IPS DF 6.9 (cell line): Measurements from ENCODE around the gene RPS6KB2.
A peak's percentile ranks its signal among the peaks of the same experiment; 100 is the strongest.
"Not testable (repeated sequence)": the region's sequence is repeated elsewhere in the genome, so short reads cannot be mapped to it uniquely, and the experiment has no call there.

Experiments used
- DNase-seq: peaks from one replicate; pipeline ENCODE4 v3.0.0-alpha.2; 2013; ENCODE audit warnings: low read depth, low spot score
- H3K27ac ChIP-seq: one replicate; pipeline ENCODE4 v1.5.1; 2013; ENCODE audit warnings: low read length, control low read depth
- H3K27me3 ChIP-seq: 2 replicates; pipeline ENCODE4 v1.6.1; 2013; ENCODE audit warnings: mild to moderate bottlenecking, low read length; ENCODE audit not compliant: control insufficient read depth, insufficient read depth
- H3K36me3 ChIP-seq: 2 replicates; pipeline ENCODE4 v1.6.1; 2013; ENCODE audit warnings: low read length; ENCODE audit not compliant: control insufficient read depth, insufficient read depth
- H3K4me1 ChIP-seq: 2 replicates; pipeline ENCODE4 v1.6.1; 2013; ENCODE audit warnings: low read length; ENCODE audit not compliant: control insufficient read depth, insufficient read depth
- H3K4me3 ChIP-seq: 2 replicates; pipeline ENCODE4 v1.5.1; 2013; ENCODE audit warnings: mild to moderate bottlenecking, low read length
- H3K9me3 ChIP-seq: 2 replicates; pipeline ENCODE4 v1.6.1; 2013; ENCODE audit warnings: low read length, inconsistent platforms; ENCODE audit not compliant: control insufficient read depth, insufficient read depth
- WGBS: extraction: QIAGEN DNeasy Blood & Tissue Kit; methylation state at CpG from one replicate; pipeline ENCODE4 v1.1.7; 2013; ENCODE audit warnings: mixed read lengths, missing lambda C conversion rate; ENCODE audit not compliant: insufficient read length, insufficient coverage; 5-methylcytosine and 5-hydroxymethylcytosine counted together

RPS6KB2 gene

DNA sequence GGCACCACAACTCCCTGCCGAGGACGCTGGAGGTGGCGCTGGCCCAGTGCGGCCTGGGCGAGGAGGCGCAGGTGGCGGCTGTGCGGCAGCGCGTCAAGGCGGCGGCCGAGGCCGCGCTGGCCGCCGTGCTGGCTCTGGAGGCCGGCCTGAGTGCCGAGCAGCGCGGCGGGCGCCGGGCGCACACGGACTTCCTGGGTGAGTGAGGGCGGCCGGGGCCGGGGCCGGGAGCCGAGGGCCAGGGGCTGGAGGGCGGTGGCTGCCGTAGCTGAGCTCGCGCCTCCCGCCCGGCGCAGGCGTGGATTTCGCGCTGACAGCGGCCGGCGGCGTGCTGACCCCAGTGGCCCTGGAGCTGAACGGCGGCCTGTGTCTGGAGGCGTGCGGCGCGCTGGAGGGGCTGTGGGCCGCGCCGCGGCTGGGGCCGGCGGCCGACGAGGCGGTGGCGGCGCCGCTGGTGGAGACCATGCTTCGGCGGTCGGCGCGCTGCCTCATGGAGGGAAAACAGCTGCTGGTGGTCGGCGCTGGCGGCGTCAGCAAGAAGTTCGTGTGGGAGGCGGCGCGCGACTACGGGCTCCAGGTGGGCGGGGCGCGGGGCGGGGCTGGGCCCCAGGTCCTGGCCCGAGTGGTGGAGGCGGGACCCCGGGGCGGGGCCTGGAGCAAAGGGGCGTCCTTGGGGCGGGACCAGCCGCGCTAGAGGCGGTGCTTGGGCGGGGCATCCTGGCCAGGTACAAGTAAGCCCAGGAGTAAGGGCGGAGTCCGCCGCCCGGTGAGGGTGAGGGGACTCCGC lies 7.5 kb upstream of the RPS6KB2 start:
- Histone ChIP-seq H3K27ac (no peak overlapping the region), H3K4me1 (peaks cover 9% of the 10 kb centered on the region)
- no peak for DNase-seq

DNA sequence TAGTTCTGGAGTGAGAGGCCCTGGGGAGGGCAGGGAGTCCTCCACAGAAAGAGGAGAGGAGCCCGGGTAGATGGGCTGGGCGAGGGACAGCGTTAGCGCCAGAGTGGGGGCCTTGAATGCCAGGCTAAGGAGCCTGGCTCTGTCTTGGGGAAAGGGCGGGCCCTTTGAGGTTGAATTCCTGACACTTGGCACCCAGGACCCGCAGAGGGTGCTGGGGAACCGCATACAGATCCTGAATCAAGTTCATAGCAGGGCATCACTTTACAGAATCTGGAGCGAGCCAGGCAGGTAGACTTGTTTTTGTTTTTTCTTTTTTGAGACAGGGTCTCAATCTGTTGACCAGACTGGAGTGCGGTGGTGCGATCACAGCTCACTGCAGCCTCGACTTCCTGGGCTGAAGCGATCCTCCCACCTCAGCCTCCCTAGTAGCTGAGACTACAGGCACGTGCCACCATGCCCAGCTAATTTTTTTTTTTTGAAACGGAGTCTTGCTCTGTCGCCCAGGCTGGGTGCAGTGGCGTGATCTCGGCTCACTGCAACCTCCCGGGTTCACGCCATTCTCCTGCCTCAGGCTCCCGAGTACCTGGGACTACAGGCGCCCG lies 6.8 kb upstream of the RPS6KB2 start:
- Histone ChIP-seq H3K9me3 (no peaks in the 10 kb centered on the region), H3K4me1 (peaks cover 4% of the 10 kb centered on the region; the same call in 1 of the 2 replicates), H3K4me3 (no peak overlapping the region; the same call in 1 of the 2 replicates), H3K36me3 (no peaks in the 10 kb centered on the region), H3K27me3 (no peaks in the 10 kb centered on the region), H3K27ac (no peak overlapping the region)
- no CpG with 5 or more reads among the region's 22 CpGs for WGBS
- no peak for DNase-seq

More for the DNA sequence above, 7.5 kb upstream of the RPS6KB2 start:
- Histone ChIP-seq H3K9me3 (no peaks in the 10 kb centered on the region), H3K4me3 (peak overlapping the region; percentile 49; the same call in 1 of the 2 replicates), H3K27me3 (no peaks in the 10 kb centered on the region), H3K36me3 (no peaks in the 10 kb centered on the region)
- no CpG with 5 or more reads among the region's 97 CpGs for WGBS

DNA sequence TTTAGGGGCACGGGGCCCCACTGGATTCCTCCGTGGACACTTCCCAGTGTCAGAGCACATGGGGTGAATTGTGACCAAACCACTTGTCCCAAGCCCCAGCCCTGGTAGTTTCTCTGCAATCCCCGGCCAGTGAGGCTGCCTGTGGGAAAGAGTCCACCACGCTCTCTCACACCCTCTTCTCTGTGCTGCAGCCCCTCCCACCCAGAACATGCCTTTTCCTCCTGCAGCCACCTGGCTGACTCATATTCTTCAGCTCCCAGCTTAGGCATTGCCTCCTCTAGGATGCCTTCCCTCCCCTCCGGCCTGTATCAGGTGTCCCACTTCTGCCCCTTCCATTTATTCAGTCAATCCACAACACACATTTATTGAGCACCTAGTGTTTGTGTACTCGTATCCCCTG lies 5.4 kb upstream of the RPS6KB2 start:
- peaks cover 2% of the 10 kb centered on the region; the same call in 1 of the 2 replicates for H3K4me1 ChIP-seq
- no CpG with 5 or more reads among the region's 6 CpGs for WGBS

DNA sequence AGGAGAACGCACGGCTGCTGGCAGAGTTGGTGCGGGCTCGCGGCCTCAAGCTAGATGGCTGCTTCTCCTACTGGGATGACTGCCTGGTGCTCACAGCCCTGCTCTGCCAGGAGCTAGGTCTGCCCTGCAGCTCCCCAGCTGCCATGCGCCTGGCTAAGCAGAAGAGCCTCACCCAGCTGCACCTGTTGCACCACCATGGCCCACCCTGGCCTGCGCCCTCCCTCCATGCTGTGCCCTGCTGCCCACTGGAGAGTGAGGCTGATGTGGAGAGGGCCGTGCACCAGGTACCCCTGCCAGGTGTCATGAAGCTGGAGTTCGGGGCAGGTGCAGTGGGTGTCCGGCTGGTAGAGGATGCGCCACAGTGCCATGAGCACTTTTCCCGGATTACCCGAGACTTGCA lies 4.8 kb upstream of the RPS6KB2 start:
- no peaks in the 10 kb centered on the region for H3K27me3 ChIP-seq
- no peak for DNase-seq
- no peak overlapping the region for H3K27ac ChIP-seq
- no CpG with 5 or more reads among the region's 13 CpGs for WGBS
- no peak overlapping the region for H3K4me3 ChIP-seq
- peaks cover 2% of the 10 kb centered on the region; the same call in 1 of the 2 replicates for H3K4me1 ChIP-seq
- no peaks in the 10 kb centered on the region for H3K36me3 ChIP-seq
- H3K9me3 ChIP-seq: no peaks in the 10 kb centered on the region

More for the DNA sequence above, 5.4 kb upstream of the RPS6KB2 start:
- DNase-seq: no peak
- no peak overlapping the region for H3K27ac ChIP-seq
- no peaks in the 10 kb centered on the region for H3K36me3 ChIP-seq
- H3K4me3 ChIP-seq: no peak overlapping the region
- H3K9me3 ChIP-seq: no peaks in the 10 kb centered on the region
- no peaks in the 10 kb centered on the region for H3K27me3 ChIP-seq

DNA sequence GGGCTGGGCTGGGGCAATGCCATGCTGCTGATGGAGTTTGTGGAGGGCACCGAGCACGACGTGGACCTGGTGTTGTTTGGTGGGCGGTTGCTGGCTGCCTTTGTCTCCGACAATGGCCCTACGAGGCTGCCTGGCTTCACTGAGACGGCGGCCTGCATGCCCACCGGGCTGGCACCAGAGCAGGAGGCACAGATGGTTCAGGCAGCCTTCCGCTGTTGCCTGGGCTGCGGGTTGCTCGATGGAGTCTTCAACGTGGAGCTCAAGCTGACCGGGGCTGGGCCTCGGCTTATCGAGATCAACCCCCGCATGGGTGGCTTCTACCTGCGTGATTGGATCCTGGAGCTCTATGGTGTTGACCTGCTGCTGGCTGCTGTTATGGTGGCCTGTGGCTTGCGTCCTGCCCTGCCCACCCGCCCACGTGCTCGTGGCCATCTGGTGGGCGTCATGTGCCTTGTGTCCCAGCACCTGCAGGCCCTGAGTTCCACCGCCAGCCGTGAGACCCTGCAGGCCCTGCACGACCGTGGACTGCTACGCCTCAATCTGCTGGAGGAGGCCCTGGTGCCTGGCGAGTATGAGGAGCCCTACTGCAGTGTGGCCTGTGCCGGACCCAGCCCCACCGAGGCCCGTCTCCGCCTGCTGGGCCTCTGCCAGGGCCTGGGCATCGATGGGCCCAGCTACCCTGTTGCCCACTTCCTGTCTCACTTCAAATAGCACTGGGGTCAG lies 4.2 kb upstream of the RPS6KB2 start:
- Histone ChIP-seq H3K9me3 (no peaks in the 10 kb centered on the region), H3K4me1 (peaks cover 4% of the 10 kb centered on the region), H3K27ac (no peak overlapping the region), H3K27me3 (no peaks in the 10 kb centered on the region), H3K4me3 (no peak overlapping the region), H3K36me3 (no peaks in the 10 kb centered on the region)
- DNase-seq: no peak
- no CpG with 5 or more reads among the region's 34 CpGs for WGBS

DNA sequence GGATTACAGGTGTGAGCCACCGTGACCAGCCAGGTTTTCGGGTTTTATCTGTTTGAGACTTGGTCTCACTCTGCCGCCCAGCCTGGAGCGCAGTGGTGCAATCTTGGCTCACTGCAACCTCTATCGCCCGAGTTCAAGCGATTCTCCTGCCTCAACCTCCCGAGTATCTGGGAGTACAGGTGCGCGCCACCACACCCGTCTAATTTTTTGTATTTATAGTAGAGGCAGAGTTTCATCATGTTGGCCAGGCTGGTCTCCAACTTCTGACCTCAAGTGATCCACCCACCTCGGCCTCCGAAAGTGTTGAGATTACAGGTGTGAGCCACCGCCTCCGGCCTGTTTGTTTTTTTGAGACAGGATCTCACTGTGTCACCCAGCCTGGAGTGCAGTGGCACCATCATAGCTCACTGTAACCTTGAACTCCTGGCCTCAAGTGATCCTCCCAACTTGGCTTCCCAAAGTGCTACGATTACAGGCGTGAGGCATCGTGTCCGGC lies 882 bp upstream of the RPS6KB2 start:
- H3K4me1 ChIP-seq, H3K4me3 ChIP-seq, DNase-seq, H3K27me3 ChIP-seq, H3K9me3 ChIP-seq, H3K27ac ChIP-seq, H3K36me3 ChIP-seq: not testable (repeated sequence)
- no CpG with 5 or more reads among the region's 19 CpGs for WGBS

DNA sequence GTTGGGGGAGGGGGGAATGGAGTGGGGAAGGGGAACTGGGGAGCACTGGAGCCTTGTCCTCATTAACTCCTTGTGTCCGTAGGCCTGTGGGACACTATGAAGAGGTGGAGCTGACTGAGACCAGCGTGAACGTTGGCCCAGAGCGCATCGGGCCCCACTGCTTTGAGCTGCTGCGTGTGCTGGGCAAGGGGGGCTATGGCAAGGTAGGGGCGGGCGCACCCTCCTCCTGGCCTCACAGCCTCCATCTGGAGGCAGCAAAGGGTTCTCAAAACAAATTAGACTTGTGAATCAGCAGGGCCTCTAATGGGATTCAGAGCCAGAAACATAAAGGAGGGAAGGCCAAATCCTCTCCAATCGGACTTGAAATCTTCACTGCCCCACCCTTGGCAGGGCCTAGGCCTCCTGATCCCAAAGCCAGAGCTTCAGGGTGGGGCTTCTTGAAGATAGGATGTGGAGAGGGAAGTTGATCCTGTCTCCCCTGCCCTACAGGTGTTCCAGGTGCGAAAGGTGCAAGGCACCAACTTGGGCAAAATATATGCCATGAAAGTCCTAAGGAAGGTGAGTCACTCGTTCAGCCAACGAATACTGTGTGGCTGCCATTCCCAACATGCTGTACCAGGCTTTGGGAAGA lies 859 bp downstream of the RPS6KB2 start:
- Histone ChIP-seq H3K9me3 (no peaks in the 10 kb centered on the region), H3K4me3 (peak overlapping the region; percentile 91; the same call in 1 of the 2 replicates), H3K36me3 (peaks cover 17% of the 10 kb centered on the region), H3K4me1 (peaks cover 2% of the 10 kb centered on the region; the same call in 1 of the 2 replicates), H3K27me3 (no peaks in the 10 kb centered on the region), H3K27ac (no peak overlapping the region)
- DNase-seq: no peak
- WGBS: no CpG with 5 or more reads among the region's 12 CpGs

DNA sequence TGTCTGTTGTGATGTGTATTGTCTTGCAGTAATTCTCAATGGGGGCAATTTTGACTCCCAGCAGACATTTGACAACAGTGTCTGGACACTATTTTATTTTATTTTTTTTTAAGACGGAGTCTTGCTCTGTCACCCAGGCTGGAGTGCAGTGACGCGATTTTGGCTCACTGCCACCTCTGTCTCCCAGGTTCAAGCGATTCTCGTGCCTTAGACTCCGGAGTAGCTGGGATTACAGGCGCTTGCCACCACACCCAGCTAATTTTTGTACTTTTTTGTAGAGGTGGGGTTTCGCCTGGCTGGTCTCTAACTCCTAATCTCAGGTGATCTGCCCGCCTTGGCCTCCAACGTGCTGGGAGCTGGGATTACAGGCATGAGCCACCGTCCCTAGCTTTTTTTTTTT lies 1.4 kb downstream of the RPS6KB2 start:
- H3K27ac ChIP-seq: no peak overlapping the region

DNA sequence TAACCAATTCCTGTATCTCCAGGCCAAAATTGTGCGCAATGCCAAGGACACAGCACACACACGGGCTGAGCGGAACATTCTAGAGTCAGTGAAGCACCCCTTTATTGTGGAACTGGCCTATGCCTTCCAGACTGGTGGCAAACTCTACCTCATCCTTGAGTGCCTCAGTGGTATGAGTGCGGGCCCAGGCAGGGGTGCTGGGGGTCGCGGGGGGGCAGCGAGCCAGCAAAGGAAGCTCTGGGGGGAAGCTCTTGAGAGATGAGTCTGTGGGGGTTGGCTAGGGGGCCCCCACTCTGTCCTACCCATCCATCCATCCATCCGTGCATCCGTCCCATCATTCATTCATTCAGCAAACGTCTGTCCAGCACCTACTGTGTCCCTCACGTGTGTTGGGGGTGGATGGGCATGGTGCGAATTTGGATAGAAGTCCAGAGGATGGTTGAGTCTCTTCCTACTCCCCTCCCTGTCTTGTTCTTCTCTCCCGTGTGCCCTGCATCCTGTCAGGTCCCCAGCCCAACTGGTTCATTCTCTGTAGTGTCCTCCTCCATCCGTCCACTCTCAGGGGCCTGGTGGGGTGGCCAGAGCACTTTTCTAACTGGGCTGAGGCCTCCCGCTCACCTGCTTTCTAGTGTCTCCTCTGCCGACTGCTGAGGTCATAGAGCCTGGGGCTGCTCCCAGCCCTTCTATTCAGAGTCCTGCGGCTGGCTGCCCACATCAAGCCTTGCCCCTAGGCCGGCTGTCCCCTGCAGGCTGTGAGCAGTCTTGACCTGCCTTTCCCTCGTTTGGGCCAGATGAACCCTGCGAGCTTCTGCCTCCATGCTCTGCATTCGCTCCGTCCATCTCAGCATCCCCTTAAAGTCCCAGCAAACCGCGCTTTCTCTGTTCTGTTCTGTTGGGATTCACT lies 3.3 kb downstream of the RPS6KB2 start:
- H3K9me3 ChIP-seq: no peaks in the 10 kb centered on the region
- no CpG with 5 or more reads among the region's 24 CpGs for WGBS
- no peak overlapping the region for H3K27ac ChIP-seq
- H3K4me1 ChIP-seq: peaks cover 5% of the 10 kb centered on the region; the same call in 1 of the 2 replicates
- DNase-seq: no peak
- peaks cover 22% of the 10 kb centered on the region for H3K36me3 ChIP-seq
- H3K4me3 ChIP-seq: no peak overlapping the region
- H3K27me3 ChIP-seq: no peaks in the 10 kb centered on the region

More for the DNA sequence above, 1.4 kb downstream of the RPS6KB2 start:
- DNase-seq: no peak
- Histone ChIP-seq H3K36me3 (peaks cover 22% of the 10 kb centered on the region), H3K4me1 (peaks cover 2% of the 10 kb centered on the region; the same call in 1 of the 2 replicates), H3K4me3 (no peak overlapping the region), H3K27me3 (no peaks in the 10 kb centered on the region), H3K9me3 (no peaks in the 10 kb centered on the region)
- no CpG with 5 or more reads among the region's 11 CpGs for WGBS
